Measurements from ENCODE around the gene PCDHA2. TPM values are rescaled to one million over a fixed set of nuclear protein-coding genes. Genes with fewer than 3 reads are reported as not detected.
"Not testable (repeated sequence)": the region's sequence is repeated elsewhere in the genome, so short reads cannot be mapped to it uniquely, and the experiment has no call there.

Gene PCDHA2
- under 1 TPM in 3 of 4 donors, not detected in 1; 0.12 to 0.93 (median 0.47) TPM for total RNA-seq

DNA sequence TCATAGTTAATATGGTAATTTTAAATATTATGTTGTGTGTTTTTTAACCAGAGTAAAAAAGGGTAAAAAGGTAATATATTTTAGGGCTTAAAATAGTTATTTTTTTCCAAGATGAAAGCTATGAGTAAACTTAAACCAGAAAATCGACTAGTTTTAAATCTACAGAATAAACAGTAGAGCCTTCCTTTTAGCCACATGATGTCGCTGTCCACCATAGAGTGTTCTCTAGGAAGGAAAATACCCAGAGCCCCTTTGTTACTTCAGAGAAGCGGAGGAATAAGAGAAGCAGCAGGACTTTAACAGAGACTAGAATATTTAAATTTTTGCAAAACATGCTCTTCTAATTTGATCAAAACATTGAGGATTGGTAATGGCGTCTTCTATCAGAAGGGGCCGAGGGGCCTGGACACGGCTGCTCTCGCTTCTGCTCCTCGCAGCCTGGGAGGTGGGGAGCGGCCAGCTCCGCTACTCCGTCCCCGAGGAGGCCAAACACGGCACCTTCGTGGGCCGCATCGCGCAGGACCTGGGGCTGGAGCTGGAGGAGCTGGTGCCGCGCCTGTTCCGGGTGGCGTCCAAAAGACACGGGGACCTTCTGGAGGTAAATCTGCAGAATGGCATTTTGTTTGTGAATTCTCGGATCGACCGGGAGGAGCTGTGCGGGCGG is at the start of gene PCDHA2:
PCDHA2 (plus strand) TSS at position 258 of the 664 bp plus-strand sequence.
- TF ChIP-seq, protein P1, sequence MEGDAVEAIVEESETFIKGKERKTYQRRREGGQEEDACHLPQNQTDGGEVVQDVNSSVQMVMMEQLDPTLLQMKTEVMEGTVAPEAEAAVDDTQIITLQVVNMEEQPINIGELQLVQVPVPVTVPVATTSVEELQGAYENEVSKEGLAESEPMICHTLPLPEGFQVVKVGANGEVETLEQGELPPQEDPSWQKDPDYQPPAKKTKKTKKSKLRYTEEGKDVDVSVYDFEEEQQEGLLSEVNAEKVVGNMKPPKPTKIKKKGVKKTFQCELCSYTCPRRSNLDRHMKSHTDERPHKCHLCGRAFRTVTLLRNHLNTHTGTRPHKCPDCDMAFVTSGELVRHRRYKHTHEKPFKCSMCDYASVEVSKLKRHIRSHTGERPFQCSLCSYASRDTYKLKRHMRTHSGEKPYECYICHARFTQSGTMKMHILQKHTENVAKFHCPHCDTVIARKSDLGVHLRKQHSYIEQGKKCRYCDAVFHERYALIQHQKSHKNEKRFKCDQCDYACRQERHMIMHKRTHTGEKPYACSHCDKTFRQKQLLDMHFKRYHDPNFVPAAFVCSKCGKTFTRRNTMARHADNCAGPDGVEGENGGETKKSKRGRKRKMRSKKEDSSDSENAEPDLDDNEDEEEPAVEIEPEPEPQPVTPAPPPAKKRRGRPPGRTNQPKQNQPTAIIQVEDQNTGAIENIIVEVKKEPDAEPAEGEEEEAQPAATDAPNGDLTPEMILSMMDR (IDR thresholded peaks at IDR 0.05) = no peak
- ATAC-seq (ENCODE audit: low FRiP score) (no peak), DNase-seq (ENCODE audit: low spot score) (no peak)

DNA sequence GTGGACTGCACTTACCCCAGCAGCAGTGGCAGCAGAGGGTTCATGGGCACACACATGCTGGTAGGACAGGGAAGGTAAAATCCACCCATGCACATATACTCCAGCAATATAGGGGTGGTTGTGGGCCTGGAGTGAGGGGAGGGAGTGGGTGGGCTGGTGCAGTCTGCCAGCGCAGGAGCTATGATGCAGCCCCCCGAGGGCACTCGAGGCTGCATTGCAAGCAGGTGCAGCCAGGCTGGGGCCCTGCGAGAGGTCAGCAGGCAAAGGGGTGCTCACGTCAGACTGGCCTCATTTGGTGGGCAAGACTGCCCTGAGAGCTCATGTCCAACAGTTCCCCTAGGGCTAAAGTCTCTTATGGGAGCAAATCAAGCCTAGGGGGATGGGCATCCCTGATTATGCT is 41.1 kb upstream of the PCDHA2 start:
- DNase-seq (ENCODE audit: low spot score) (no peak), ATAC-seq (ENCODE audit: low FRiP score) (no peak)

DNA sequence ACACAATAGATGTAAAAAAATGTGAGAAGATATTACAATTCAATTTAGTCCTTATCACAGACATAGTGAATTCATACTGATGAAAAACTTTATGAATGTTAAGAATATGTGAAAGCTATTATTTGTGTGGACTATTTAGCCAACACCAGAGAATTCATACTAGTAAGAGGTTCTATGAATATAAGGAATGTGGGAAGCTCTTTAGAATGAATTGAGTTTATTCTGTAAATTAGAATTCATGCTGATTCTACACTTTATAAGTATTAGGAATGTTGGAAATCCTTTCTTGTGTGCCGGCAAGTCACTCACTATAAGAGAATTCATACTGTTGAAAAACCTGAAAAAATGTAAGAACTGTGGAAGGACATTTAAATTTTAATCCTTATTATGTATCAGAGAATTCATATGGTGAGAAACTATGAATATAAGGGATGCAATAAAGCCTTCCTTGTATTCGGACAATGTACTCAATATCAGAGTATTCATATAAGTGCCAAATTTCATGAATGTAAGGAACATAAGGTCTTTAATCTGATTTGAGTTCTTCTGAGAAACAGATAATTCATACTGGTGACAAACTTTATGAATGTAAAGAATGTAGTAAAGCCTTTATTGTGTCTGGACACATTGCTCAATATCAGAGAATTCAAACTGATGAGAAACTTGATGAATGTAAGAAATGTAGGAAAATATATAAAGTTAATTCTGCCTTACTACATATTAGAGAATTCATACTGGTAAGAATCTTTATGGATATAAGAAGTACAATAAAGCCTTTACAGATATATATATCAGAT is 30.3 kb upstream of the PCDHA2 start:
- ATAC-seq (ENCODE audit: low FRiP score) (no peak), DNase-seq (ENCODE audit: low spot score) (no peak)
- TF ChIP-seq, protein P1 (IDR thresholded peaks at IDR 0.05) = no peak

More for the DNA sequence above, 41.1 kb upstream of the PCDHA2 start:
- TF ChIP-seq, protein P1 (IDR thresholded peaks at IDR 0.05) = no peak

DNA sequence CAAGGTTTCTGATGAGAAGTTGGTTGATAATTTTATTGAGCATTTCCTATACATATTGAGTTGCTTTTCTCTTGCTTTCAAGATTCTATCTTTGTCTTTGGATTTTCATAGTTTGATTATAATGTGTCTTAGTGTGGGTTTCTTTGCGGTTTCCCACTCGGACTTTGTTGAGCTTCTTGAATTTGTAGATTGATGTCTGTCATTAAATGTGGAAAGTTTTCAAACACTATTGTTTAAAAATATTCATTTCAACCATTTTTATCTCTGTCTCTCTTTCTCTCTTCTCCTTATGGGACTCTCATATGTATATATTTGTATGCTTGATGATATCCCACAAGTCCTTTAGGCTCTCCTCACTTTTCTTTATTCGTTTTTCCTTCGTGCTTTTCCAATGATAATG is 27.2 kb upstream of the PCDHA2 start:
- DNase-seq (ENCODE audit: low spot score) (no peak), ATAC-seq (ENCODE audit: low FRiP score) (no peak)
- TF ChIP-seq, protein P1 (IDR thresholded peaks at IDR 0.05) = no peak

DNA sequence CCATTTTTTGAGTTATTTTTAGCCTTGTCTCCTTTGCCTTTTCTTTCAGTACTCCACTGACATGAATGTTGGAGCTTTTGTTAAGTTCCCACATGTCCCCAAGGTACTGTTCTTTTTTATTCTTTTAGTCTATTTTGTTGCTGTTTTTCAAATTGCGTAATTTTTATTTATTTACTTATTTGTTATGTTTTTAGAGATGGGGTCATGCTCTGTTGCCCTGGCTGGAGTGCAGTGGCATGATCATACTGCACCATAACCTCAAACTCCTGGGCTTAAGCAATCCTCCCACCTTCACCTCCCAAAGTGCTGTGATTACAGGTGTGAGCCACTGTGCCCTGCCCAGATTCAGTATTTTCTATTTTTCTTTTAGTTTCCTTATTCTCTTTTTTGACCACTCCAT is 14.1 kb upstream of the PCDHA2 start:
- TF ChIP-seq, protein P1 (IDR thresholded peaks at IDR 0.05) = no peak
- DNase-seq (ENCODE audit: low spot score) = no peak
- ATAC-seq (ENCODE audit: low FRiP score) = no peak

DNA sequence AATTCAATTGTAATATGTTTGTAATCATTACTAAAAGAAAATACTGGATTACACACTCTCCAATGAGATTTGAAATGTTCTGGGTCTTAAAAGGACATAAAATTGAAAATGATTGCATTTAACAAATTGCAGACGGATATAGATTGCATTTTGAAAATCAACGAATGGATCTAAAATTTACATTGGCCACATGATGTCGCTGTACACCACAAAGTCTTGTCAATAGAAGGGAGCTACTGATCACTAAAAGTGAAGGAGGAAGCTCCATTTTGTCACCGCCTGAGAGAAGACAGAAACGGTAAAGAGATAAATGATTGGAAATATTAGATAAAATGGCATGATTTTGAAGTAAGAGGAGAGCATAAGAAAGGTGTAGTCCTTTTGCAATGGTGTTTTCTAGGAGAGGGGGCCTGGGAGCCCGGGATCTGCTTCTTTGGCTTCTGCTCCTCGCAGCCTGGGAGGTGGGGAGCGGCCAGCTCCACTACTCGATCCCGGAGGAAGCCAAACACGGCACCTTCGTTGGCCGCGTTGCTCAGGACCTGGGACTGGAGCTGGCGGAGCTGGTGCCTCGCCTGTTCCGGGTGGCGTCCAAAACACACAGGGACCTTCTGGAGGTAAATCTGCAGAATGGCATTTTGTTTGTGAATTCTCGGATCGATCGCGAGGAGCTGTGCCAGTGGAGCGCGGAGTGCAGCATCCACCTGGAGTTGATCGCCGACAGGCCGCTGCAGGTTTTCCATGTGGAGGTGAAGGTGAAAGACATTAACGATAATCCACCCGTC is 8.6 kb upstream of the PCDHA2 start, which contains the start of gene PCDHA1:
PCDHA1 (plus strand) TSS at position 236 of the 782 bp plus-strand sequence.
- ATAC-seq (ENCODE audit: low FRiP score) (no peak), DNase-seq (ENCODE audit: low spot score) (no peak)
- TF ChIP-seq, protein P1 (IDR thresholded peaks at IDR 0.05) = no peak

DNA sequence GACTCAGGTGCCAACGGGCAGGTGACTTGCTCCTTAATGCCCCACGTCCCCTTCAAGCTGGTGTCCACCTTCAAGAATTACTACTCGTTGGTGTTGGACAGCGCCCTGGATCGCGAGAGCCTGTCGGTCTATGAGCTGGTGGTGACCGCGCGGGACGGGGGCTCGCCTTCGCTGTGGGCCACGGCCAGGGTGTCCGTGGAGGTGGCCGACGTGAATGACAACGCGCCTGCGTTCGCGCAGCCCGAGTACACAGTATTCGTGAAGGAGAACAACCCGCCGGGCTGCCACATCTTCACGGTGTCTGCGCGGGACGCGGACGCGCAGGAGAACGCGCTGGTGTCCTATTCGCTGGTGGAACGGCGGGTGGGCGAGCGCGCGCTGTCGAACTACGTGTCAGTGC is 7.2 kb upstream of the PCDHA2 start:
- DNase-seq (ENCODE audit: low spot score) = not testable (repeated sequence)

DNA sequence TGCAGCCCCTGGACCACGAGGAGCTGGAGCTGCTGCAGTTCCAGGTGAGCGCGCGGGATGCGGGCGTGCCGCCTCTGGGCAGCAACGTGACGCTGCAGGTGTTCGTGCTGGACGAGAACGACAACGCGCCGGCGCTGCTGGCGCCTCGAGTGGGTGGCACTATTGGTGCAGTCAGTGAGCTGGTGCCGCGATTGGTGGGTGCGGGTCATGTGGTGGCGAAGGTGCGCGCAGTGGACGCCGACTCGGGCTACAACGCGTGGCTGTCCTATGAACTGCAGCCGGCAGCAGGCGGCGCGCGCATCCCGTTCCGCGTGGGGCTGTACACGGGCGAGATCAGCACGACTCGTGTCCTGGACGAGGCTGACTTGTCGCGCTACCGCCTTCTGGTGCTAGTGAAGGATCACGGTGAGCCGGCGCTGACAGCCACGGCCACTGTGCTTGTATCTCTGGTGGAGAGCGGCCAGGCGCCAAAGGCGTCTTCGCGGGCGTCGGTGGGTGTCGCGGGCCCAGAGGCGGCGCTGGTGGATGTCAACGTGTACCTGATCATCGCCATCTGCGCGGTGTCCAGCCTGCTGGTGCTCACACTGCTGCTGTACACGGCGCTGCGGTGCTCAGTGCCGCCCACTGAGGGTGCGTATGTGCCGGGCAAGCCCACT is 6.7 kb upstream of the PCDHA2 start:
- not testable (repeated sequence) for DNase-seq (ENCODE audit: low spot score); ATAC-seq (ENCODE audit: low FRiP score)

More for the DNA sequence above, 7.2 kb upstream of the PCDHA2 start:
- ATAC-seq (ENCODE audit: low FRiP score) = not testable (repeated sequence)

Data from omental fat pad (tissue), 4 donors.